HUES48 (cell line): Measurements from ENCODE around the gene ITGA5.

Experiments
- H3K27ac ChIP-seq: one replicate; pipeline ENCODE4 v1.7.0; 2013; ENCODE audit warnings: low read depth, low read length, inconsistent platforms
- H3K27me3 ChIP-seq: 2 replicates; pipeline ENCODE4 v1.6.1; 2013; ENCODE audit warnings: mild to moderate bottlenecking, low read length; ENCODE audit not compliant: control insufficient read depth, insufficient read depth
- H3K36me3 ChIP-seq: 2 replicates; pipeline ENCODE4 v1.6.1; 2013; ENCODE audit warnings: low read length; ENCODE audit not compliant: control insufficient read depth, insufficient read depth
- H3K4me1 ChIP-seq: 2 replicates; pipeline ENCODE4 v1.6.1; 2013; ENCODE audit warnings: mild to moderate bottlenecking, low read length; ENCODE audit not compliant: control insufficient read depth, insufficient read depth
- H3K4me3 ChIP-seq: 2 replicates; pipeline ENCODE4 v1.5.1; 2013; ENCODE audit warnings: mild to moderate bottlenecking, low read depth, low read length
- H3K9ac ChIP-seq: 2 replicates; pipeline ENCODE4 v1.6.1; 2013; ENCODE audit warnings: mild to moderate bottlenecking, low read depth, low read length, moderate library complexity
- H3K9me3 ChIP-seq: 2 replicates; pipeline ENCODE4 v1.6.1; 2013; ENCODE audit warnings: low read length; ENCODE audit not compliant: control insufficient read depth, insufficient read depth

ITGA5 gene

GRCh38 chr12:54419088-54419887 lies at the start of gene ITGA5:
TSS of gene ITGA5 (minus strand) at chr12:54419266. CDS start at chr12:54419198, 68 bp downstream.
- Histone ChIP-seq H3K9ac (no peak within 1 kb of the TSS), H3K27ac (peak within 1 kb of the TSS; percentile 71), H3K36me3 (no peaks in the 10 kb centered on the region), H3K4me3 (peak within 1 kb of the TSS; percentile 82), H3K9me3 (no peaks in the 10 kb centered on the region), H3K27me3 (peaks cover 59% of the 10 kb centered on the region), H3K4me1 (peaks cover 31% of the 10 kb centered on the region)

GRCh38 chr12:54465857-54466523 lies 46.9 kb upstream of the ITGA5 start:
- Histone ChIP-seq H3K4me3 (no peak overlapping the region), H3K27me3 (peaks cover 43% of the 10 kb centered on the region), H3K9me3 (no peaks in the 10 kb centered on the region), H3K36me3 (no peaks in the 10 kb centered on the region), H3K9ac (no peak overlapping the region), H3K4me1 (peaks cover 7% of the 10 kb centered on the region), H3K27ac (no peak overlapping the region)

DNA sequence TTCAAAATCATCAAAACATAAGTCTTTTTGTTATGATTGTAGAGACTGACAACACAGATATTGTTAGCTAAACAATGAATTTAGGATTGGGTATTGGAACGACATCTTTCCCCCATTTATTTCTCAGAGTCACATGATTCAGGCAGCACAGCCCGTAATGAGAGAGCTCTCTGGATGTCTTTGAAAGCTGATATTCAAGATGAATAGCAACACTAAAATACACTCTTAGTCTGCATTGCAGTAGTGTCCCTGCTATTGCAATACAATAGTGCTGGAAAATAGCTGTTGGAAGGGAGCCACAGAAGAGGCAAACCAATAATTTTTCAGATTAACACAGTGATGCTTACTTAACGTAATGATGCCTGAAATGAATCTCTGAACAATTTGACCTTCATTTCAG lies 44.4 kb upstream of the ITGA5 start:
- Histone ChIP-seq H3K9me3 (no peaks in the 10 kb centered on the region), H3K36me3 (no peaks in the 10 kb centered on the region), H3K27ac (no peak overlapping the region), H3K4me1 (no peaks in the 10 kb centered on the region), H3K9ac (no peak overlapping the region), H3K4me3 (no peak overlapping the region), H3K27me3 (peaks cover 63% of the 10 kb centered on the region)

- Histone ChIP-seq H3K36me3 (no peaks in the 10 kb centered on the region), H3K27ac (no peak overlapping the region), H3K27me3 (peaks cover 68% of the 10 kb centered on the region), H3K4me3 (no peak overlapping the region), H3K9me3 (no peaks in the 10 kb centered on the region), H3K4me1 (no peaks in the 10 kb centered on the region), H3K9ac (no peak overlapping the region)
Observed at GRCh38 chr12:54463034-54463433, 44.0 kb upstream of the ITGA5 start.

GRCh38 chr12:54460317-54460923 lies 41.4 kb upstream of the ITGA5 start:
- Histone ChIP-seq H3K9me3 (no peaks in the 10 kb centered on the region), H3K9ac (no peak overlapping the region), H3K36me3 (no peaks in the 10 kb centered on the region), H3K4me3 (no peak overlapping the region), H3K27ac (no peak overlapping the region), H3K27me3 (peaks cover 92% of the 10 kb centered on the region), H3K4me1 (no peaks in the 10 kb centered on the region)

DNA sequence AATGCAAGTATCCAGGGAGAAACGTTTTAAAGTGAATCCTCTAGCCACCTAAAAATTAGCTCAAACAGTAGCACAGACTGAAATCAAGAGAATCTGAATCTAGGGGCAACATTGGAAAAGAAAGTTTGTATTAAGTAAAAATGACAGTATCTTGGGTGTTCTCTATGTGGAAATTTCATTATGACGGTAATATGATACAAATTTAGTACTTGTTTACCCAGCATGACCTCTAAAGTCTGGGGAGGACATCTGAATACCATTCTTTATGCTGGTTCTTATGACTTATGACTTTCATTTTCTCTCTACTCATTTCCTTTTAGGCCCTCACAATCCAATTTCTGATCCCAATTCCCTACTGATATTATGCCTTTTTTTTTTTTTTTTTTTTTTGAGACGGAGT lies 40.3 kb upstream of the ITGA5 start:
- Histone ChIP-seq H3K9ac (no peak overlapping the region), H3K27me3 (peaks cover 94% of the 10 kb centered on the region), H3K4me1 (no peaks in the 10 kb centered on the region), H3K9me3 (no peaks in the 10 kb centered on the region), H3K27ac (no peak overlapping the region), H3K36me3 (no peaks in the 10 kb centered on the region), H3K4me3 (no peak overlapping the region)

- Histone ChIP-seq H3K9ac (no peak overlapping the region), H3K27me3 (peaks cover 96% of the 10 kb centered on the region), H3K36me3 (no peaks in the 10 kb centered on the region)
Observed at GRCh38 chr12:54455760-54456469, 36.8 kb upstream of the ITGA5 start.

GRCh38 chr12:54452628-54453027 lies 33.6 kb upstream of the ITGA5 start:
- H3K27ac ChIP-seq: no peak overlapping the region
- no peaks in the 10 kb centered on the region for H3K9me3 ChIP-seq
- no peak overlapping the region for H3K4me3 ChIP-seq
- H3K27me3 ChIP-seq: peaks cover 99% of the 10 kb centered on the region
- no peaks in the 10 kb centered on the region for H3K36me3 ChIP-seq
- peaks cover 12% of the 10 kb centered on the region; the same call in 1 of the 2 replicates for H3K4me1 ChIP-seq
- H3K9ac ChIP-seq: no peak overlapping the region

More at GRCh38 chr12:54455760-54456469, 36.8 kb upstream of the ITGA5 start:
- Histone ChIP-seq H3K9me3 (no peaks in the 10 kb centered on the region), H3K4me3 (no peak overlapping the region), H3K27ac (no peak overlapping the region), H3K4me1 (peaks cover 12% of the 10 kb centered on the region; the same call in 1 of the 2 replicates)

DNA sequence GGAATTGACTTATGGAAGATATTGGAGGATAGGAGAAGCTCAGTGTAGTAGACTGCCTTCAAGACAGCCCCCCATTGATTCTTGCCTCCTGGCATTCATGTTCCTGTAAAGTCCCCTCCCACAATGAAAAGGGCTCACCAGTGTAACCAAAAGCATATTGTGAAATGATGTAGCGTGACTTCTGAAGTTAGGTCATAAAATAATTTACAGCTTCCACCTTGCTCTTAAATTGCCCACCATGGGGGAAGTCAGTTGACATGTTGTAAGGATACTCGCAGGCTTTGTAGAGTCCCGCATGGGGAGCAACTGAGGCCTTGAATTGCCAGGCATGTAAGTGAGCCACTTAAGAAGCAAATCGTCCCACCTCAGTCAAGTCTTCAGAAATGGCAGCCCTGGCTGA lies 29.3 kb upstream of the ITGA5 start:
- H3K27me3 ChIP-seq: peaks cover 96% of the 10 kb centered on the region
- no peaks in the 10 kb centered on the region for H3K36me3 ChIP-seq
- H3K4me1 ChIP-seq: peaks cover 12% of the 10 kb centered on the region; the same call in 1 of the 2 replicates

GRCh38 chr12:54447917-54448316 lies 28.9 kb upstream of the ITGA5 start:
- H3K4me3 ChIP-seq: no peak overlapping the region
- H3K4me1 ChIP-seq: peaks cover 9% of the 10 kb centered on the region; the same call in 1 of the 2 replicates
- peaks cover 96% of the 10 kb centered on the region for H3K27me3 ChIP-seq

More for the DNA sequence above, 29.3 kb upstream of the ITGA5 start:
- no peak overlapping the region for H3K4me3 ChIP-seq
- no peak overlapping the region for H3K27ac ChIP-seq
- H3K9ac ChIP-seq: no peak overlapping the region
- no peaks in the 10 kb centered on the region for H3K9me3 ChIP-seq

More at GRCh38 chr12:54447917-54448316, 28.9 kb upstream of the ITGA5 start:
- Histone ChIP-seq H3K27ac (no peak overlapping the region), H3K36me3 (no peaks in the 10 kb centered on the region), H3K9me3 (no peaks in the 10 kb centered on the region), H3K9ac (no peak overlapping the region)
